WI38 (cell line): ENCODE measurements around the gene RTTN.

Experiments used
- H3K4me3 ChIP-seq: 2 replicates; pipeline ENCODE4 v1.5.1; 2011; ENCODE audit warnings: low read depth, mild to moderate bottlenecking, control low read depth, low read length
- CTCF ChIP-seq: IDR thresholded peaks from 2 replicates; pipeline ENCODE4 v1.5.1; 2012; ENCODE audit warnings: low read depth, mild to moderate bottlenecking, control low read depth, low read length

The RTTN gene

GRCh38 chr18:70235478-70235877 lies 30.0 kb upstream of the RTTN start:
- no peak for TF ChIP-seq CTCF
- no peak overlapping the region for H3K4me3 ChIP-seq

GRCh38 chr18:70234667-70235459 lies 29.4 kb upstream of the RTTN start:
- H3K4me3 ChIP-seq: no peak overlapping the region
- no peak for TF ChIP-seq CTCF

- TF ChIP-seq CTCF: no peak
- H3K4me3 ChIP-seq: no peak overlapping the region
Measured at GRCh38 chr18:70233974-70234373, 28.5 kb upstream of the RTTN start.

- H3K4me3 ChIP-seq: no peak overlapping the region
- TF ChIP-seq CTCF: no peak
Measured at GRCh38 chr18:70232261-70232660, 26.8 kb upstream of the RTTN start.

GRCh38 chr18:70229639-70230038 lies 24.2 kb upstream of the RTTN start:
- TF ChIP-seq CTCF: no peak
- H3K4me3 ChIP-seq: no peak overlapping the region

GRCh38 chr18:70228536-70228935 lies 23.0 kb upstream of the RTTN start:
- H3K4me3 ChIP-seq: no peak overlapping the region
- TF ChIP-seq CTCF: no peak

- no peak for TF ChIP-seq CTCF
- no peak overlapping the region for H3K4me3 ChIP-seq
Measured at GRCh38 chr18:70227438-70227837, 22.0 kb upstream of the RTTN start.
